Sigmoid colon (tissue), 7 donors: Measurements from ENCODE around the gene PIGA. TPM values are rescaled to one million over a fixed set of nuclear protein-coding genes. Genes with fewer than 3 reads are reported as not detected.
A peak's percentile ranks its signal among the peaks of the same experiment; 100 is the strongest.

Source experiments
- DNase-seq: peaks from one replicate; pipeline ENCODE4 v3.0.0-alpha.2; 2019
- H3K27ac ChIP-seq, 4 donors: fragments of 200-600 bp; sonication (generic); one replicate each; pipeline ENCODE4 v1.5.1; 2016 to 2019; ENCODE audit warnings: mild to moderate bottlenecking in 1 of 4
- H3K27me3 ChIP-seq, 3 donors: fragments of 200-600 bp; sonication (generic); one replicate each; pipeline ENCODE4 v1.5.1; 2019; ENCODE audit warnings: mild to moderate bottlenecking in 1 of 3
- H3K36me3 ChIP-seq, 4 donors: fragments of 200-600 bp; sonication (generic); one replicate each; pipeline ENCODE4 v1.5.1; 2016 to 2019
- H3K4me1 ChIP-seq, 4 donors: fragments of 200-600 bp; sonication (generic); one replicate each; pipeline ENCODE4 v1.5.1; 2017 to 2019
- H3K4me3 ChIP-seq, 4 donors: fragments of 200-600 bp; sonication (generic); one replicate each; pipeline ENCODE4 v1.5.1; 2017 to 2019; ENCODE audit warnings: mild to moderate bottlenecking in 2 of 4, moderate library complexity in 1 of 4
- H3K9me3 ChIP-seq, 4 donors: fragments of 200-600 bp in 3 of 4; sonication (generic) in 3 of 4; one replicate each; pipeline versions ENCODE4 v1.5.1 to v1.6.1; 2013 to 2019
- CTCF ChIP-seq, 4 experiments: fragments of 450-650 bp in 3 of 4; fragments of 200-600 bp in 1 of 4; IDR thresholded peaks; one replicate each; pipeline ENCODE4 v1.5.1; 2016 to 2019; ENCODE audit warnings: antibody characterized with exemption in 4 of 4, mild to moderate bottlenecking in 3 of 4, moderate library complexity in 2 of 4
- EP300 ChIP-seq, 4 donors: sonication (generic); formaldehyde crosslinking; IDR thresholded peaks; one replicate each; pipeline ENCODE4 v1.6.1; 2017; ENCODE audit warnings: antibody characterized with exemption in 4 of 4
- POLR2A ChIP-seq, 2 donors: fragments of 450-650 bp; IDR thresholded peaks; one replicate each; pipeline ENCODE4 v1.6.1; 2016; ENCODE audit warnings: antibody characterized with exemption in 2 of 2, mild to moderate bottlenecking in 2 of 2, moderate library complexity in 2 of 2
- POLR2AphosphoS5 ChIP-seq, 4 donors: sonication (generic); formaldehyde crosslinking; IDR thresholded peaks; one replicate each; pipeline ENCODE4 v1.6.1; 2017; ENCODE audit warnings: antibody characterized with exemption in 4 of 4
- WGBS, 2 donors: extraction: QIAGEN DNeasy Blood & Tissue Kit; methylation state at CpG; one replicate each; pipeline ENCODE4 v1.1.7; 2013; 5-methylcytosine and 5-hydroxymethylcytosine counted together
- intact Hi-C: fragments of 100-400 bp; cut with DNase I; formaldehyde crosslinking; loops from one replicate; pipeline ENCODE4 v1.15.1; 2023
- polyA plus RNA-seq, 3 donors: library from polyadenylated mRNA; stranded (reverse); fragments of 200-250 nt; gene quantifications; one replicate each; pipeline ENCODE4 v1.2.3, GENCODE V29; 2013
- total RNA-seq, 4 donors: library from RNA; depleted of rRNA; stranded (reverse); fragments of >200 nt; gene quantifications; one replicate each; pipeline ENCODE4 v1.1.0, GENCODE V29; 2016
- donor health status: healthy with polysubstance abuse.
- donor health status: Bipolar disorder and iron deficiency.
- donor health status: healthy.

Gene PIGA
- total and polyA plus RNA-seq, 7 donors, result 3.9 to 9.5 (median 8.0) TPM

GRCh38 chrX:15356444-15356843 lies 21.1 kb upstream of the PIGA start:
- 48 to 78% methylated on average over 1 of the region's 1 CpG for WGBS, 2 donors

GRCh38 chrX:15350329-15350996 lies 15.1 kb upstream of the PIGA start:
- Histone ChIP-seq H3K4me3 (no peak overlapping the region), H3K4me1 (no peaks in the 10 kb centered on the region), H3K36me3 (no peaks in the 10 kb centered on the region), H3K27ac (no peak overlapping the region), H3K9me3 (no peaks in the 10 kb centered on the region), H3K27me3 (no peaks in the 10 kb centered on the region)
- intact Hi-C loops, result no loop called here
- 72 to 88% methylated on average over 8 of the region's 8 CpGs for WGBS, 2 donors
- no peak for DNase-seq
- no peak for TF ChIP-seq EP300 (IDR thresholded peaks at IDR 0.05)
- TF ChIP-seq POLR2AphosphoS5 (IDR thresholded peaks at IDR 0.05), result no peak
- no peak for TF ChIP-seq POLR2A (IDR thresholded peaks at IDR 0.05)
- no peak for TF ChIP-seq CTCF (IDR thresholded peaks at IDR 0.05)

More at GRCh38 chrX:15356444-15356843, 21.1 kb upstream of the PIGA start:
- H3K36me3 ChIP-seq, result no peaks in the 10 kb centered on the region
- H3K4me1 ChIP-seq, result no peaks in the 10 kb centered on the region
- no peak overlapping the region for H3K27ac ChIP-seq
- H3K27me3 ChIP-seq, result no peaks in the 10 kb centered on the region
- DNase-seq, result no peak
- H3K4me3 ChIP-seq, result no peak overlapping the region
- H3K9me3 ChIP-seq, result no peaks in the 10 kb centered on the region
- TF ChIP-seq POLR2AphosphoS5 (IDR thresholded peaks at IDR 0.05) (peak; percentile 37 to 71 (median 51)), CTCF (IDR thresholded peaks at IDR 0.05) (no peak), POLR2A (IDR thresholded peaks at IDR 0.05) (no peak), EP300 (IDR thresholded peaks at IDR 0.05) (peak in 1 of 4 donors; percentile 12)
- intact Hi-C loops, result no loop called here

- no peak overlapping the region for H3K27ac ChIP-seq
- intact Hi-C loops, result loop anchor here (1.0 to 5.0 kb wide), 2 partner anchors 119 to 218 kb away; no protein-coding TSS in a partner anchor
- no peaks in the 10 kb centered on the region for H3K4me1 ChIP-seq
- H3K4me3 ChIP-seq, result no peak overlapping the region
- H3K36me3 ChIP-seq, result no peaks in the 10 kb centered on the region
- H3K9me3 ChIP-seq, result no peaks in the 10 kb centered on the region
- TF ChIP-seq CTCF (IDR thresholded peaks at IDR 0.05) (peak in 3 of 4 experiments; percentile 12 to 48 (median 26)), POLR2AphosphoS5 (IDR thresholded peaks at IDR 0.05) (no peak), POLR2A (IDR thresholded peaks at IDR 0.05) (no peak), EP300 (IDR thresholded peaks at IDR 0.05) (no peak)
- no peaks in the 10 kb centered on the region for H3K27me3 ChIP-seq
- no peak for DNase-seq
- WGBS, 2 donors, result 18 to 29% methylated on average over 2 of the region's 2 CpGs
These were observed 13.7 kb upstream of the PIGA start for GRCh38 chrX:15349046-15349445.

GRCh38 chrX:15345976-15346375 lies 10.7 kb upstream of the PIGA start:
- no peak for DNase-seq
- WGBS, 2 donors, result 83 to 84% methylated on average over 3 of the region's 3 CpGs
- Histone ChIP-seq H3K27ac (no peak overlapping the region), H3K36me3 (no peaks in the 10 kb centered on the region), H3K4me3 (no peak overlapping the region), H3K4me1 (no peaks in the 10 kb centered on the region), H3K9me3 (no peaks in the 10 kb centered on the region), H3K27me3 (no peaks in the 10 kb centered on the region)
- intact Hi-C loops, result loop anchor here (5.0 kb wide), 1 partner anchor 221 kb away; no protein-coding TSS in a partner anchor
- TF ChIP-seq POLR2AphosphoS5 (IDR thresholded peaks at IDR 0.05) (no peak), CTCF (IDR thresholded peaks at IDR 0.05) (no peak), EP300 (IDR thresholded peaks at IDR 0.05) (no peak), POLR2A (IDR thresholded peaks at IDR 0.05) (no peak)

- H3K36me3 ChIP-seq, result no peaks in the 10 kb centered on the region
- no peaks in the 10 kb centered on the region for H3K9me3 ChIP-seq
- no peak overlapping the region for H3K27ac ChIP-seq
- DNase-seq, result no peak
- no peaks in the 10 kb centered on the region for H3K4me1 ChIP-seq
- TF ChIP-seq EP300 (IDR thresholded peaks at IDR 0.05), result no peak
- no peak for TF ChIP-seq CTCF (IDR thresholded peaks at IDR 0.05)
- TF ChIP-seq POLR2AphosphoS5 (IDR thresholded peaks at IDR 0.05), result no peak
- no peak for TF ChIP-seq POLR2A (IDR thresholded peaks at IDR 0.05)
- H3K4me3 ChIP-seq, result no peak overlapping the region
- intact Hi-C loops, result no loop called here
- no peaks in the 10 kb centered on the region for H3K27me3 ChIP-seq
These were observed 8.8 kb upstream of the PIGA start for GRCh38 chrX:15344106-15344505.
